Measurements from ENCODE around the gene RRP1B.
"Not testable (repeated sequence)": the region's sequence is repeated elsewhere in the genome, so short reads cannot be mapped to it uniquely, and the experiment has no call there.

DNA sequence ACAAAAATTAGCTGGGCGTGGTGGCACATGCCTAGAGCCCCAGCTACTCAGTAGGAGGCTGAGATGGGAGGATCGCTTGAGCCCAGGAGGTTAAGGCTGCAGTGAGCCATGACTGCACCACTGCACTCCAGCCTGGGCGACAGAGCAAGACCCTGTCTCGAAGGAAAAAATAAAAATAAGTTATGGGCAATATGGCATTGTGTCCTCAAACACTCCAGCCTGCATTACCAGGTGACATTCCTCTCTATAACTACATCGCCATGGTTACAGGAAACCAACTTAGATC is 40.1 kb downstream of the RRP1B start:
- TF ChIP-seq, protein P1, sequence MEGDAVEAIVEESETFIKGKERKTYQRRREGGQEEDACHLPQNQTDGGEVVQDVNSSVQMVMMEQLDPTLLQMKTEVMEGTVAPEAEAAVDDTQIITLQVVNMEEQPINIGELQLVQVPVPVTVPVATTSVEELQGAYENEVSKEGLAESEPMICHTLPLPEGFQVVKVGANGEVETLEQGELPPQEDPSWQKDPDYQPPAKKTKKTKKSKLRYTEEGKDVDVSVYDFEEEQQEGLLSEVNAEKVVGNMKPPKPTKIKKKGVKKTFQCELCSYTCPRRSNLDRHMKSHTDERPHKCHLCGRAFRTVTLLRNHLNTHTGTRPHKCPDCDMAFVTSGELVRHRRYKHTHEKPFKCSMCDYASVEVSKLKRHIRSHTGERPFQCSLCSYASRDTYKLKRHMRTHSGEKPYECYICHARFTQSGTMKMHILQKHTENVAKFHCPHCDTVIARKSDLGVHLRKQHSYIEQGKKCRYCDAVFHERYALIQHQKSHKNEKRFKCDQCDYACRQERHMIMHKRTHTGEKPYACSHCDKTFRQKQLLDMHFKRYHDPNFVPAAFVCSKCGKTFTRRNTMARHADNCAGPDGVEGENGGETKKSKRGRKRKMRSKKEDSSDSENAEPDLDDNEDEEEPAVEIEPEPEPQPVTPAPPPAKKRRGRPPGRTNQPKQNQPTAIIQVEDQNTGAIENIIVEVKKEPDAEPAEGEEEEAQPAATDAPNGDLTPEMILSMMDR (IDR thresholded peaks at IDR 0.05): not testable (repeated sequence)
- not testable (repeated sequence) for TF ChIP-seq EP300 (IDR thresholded peaks at IDR 0.05)

All from stomach (tissue), 4 donors.